ENCODE measurements around the gene TAF4B. TPM values are rescaled to one million over a fixed set of nuclear protein-coding genes. Genes with fewer than 3 reads are reported as not detected.

TAF4B gene
- total and polyA plus RNA-seq, 9 of the 15 experiments (the other 6 are each of a cell fraction or from before 2014, with no cell fraction given) = 4.5 to 25.3 (median 20.5) TPM

DNA sequence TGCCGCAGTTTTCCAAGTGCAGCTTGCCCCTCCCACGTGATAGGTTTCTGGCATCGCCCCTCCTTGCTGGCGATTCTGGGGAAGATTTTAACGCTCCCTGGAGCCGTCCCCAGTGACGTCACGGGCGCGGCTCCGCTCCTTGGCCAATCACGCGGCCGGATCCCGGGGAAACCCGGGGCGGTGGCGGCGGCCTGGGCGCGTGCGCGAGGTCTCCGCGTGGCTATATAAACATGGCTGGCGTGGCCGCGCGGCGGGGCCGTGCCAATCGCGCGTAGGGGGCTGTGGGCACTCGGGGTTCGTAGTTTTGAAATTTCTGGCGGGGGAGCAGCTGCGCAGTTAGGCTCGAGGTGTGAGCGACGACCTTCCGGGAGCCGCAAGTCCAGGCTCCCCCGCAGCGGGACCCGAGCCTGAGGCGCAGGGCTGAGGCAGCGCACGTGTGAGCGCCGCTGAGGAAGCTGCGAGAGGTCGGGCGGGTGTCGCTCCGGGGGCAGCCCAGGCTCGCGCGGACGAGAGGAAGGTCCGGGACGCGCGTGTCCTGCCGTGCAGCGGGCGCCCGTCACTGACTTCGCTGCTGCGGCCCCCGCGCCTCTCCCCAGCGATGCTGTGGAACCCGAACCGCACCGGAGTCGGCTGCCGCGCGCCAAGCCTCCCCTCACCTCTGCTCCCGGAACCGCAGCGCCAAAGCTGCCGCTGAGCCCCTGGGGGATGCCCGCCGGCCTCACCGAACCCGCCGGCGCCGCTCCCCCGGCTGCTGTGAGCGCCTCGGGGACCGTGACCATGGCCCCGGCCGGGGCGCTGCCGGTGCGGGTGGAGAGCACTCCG is at the start of gene TAF4B (continued):
- TF ChIP-seq, protein P1, sequence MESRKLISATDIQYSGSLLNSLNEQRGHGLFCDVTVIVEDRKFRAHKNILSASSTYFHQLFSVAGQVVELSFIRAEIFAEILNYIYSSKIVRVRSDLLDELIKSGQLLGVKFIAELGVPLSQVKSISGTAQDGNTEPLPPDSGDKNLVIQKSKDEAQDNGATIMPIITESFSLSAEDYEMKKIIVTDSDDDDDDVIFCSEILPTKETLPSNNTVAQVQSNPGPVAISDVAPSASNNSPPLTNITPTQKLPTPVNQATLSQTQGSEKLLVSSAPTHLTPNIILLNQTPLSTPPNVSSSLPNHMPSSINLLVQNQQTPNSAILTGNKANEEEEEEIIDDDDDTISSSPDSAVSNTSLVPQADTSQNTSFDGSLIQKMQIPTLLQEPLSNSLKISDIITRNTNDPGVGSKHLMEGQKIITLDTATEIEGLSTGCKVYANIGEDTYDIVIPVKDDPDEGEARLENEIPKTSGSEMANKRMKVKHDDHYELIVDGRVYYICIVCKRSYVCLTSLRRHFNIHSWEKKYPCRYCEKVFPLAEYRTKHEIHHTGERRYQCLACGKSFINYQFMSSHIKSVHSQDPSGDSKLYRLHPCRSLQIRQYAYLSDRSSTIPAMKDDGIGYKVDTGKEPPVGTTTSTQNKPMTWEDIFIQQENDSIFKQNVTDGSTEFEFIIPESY (CRISPR knock-in tag; IDR thresholded peaks at IDR 0.05) = peak; percentile 63; the same call in 1 of the 2 replicates
- TF ChIP-seq, protein P2, sequence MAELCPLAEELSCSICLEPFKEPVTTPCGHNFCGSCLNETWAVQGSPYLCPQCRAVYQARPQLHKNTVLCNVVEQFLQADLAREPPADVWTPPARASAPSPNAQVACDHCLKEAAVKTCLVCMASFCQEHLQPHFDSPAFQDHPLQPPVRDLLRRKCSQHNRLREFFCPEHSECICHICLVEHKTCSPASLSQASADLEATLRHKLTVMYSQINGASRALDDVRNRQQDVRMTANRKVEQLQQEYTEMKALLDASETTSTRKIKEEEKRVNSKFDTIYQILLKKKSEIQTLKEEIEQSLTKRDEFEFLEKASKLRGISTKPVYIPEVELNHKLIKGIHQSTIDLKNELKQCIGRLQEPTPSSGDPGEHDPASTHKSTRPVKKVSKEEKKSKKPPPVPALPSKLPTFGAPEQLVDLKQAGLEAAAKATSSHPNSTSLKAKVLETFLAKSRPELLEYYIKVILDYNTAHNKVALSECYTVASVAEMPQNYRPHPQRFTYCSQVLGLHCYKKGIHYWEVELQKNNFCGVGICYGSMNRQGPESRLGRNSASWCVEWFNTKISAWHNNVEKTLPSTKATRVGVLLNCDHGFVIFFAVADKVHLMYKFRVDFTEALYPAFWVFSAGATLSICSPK (IDR thresholded peaks at IDR 0.05; ENCODE audit: borderline replicate concordance) = no peak
- no peak for TF ChIP-seq U2AF2 (optimal IDR thresholded peaks at IDR 0.05; ENCODE audit: low read depth, low read length)
- peak; percentile 84 for TF ChIP-seq RFX5 (IDR thresholded peaks at IDR 0.05; ENCODE audit: low read depth, low read length)
- TF ChIP-seq, protein P3, sequence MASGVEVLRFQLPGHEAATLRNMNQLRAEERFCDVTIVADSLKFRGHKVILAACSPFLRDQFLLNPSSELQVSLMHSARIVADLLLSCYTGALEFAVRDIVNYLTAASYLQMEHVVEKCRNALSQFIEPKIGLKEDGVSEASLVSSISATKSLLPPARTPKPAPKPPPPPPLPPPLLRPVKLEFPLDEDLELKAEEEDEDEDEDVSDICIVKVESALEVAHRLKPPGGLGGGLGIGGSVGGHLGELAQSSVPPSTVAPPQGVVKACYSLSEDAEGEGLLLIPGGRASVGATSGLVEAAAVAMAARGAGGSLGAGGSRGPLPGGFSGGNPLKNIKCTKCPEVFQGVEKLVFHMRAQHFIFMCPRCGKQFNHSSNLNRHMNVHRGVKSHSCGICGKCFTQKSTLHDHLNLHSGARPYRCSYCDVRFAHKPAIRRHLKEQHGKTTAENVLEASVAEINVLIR (CRISPR knock-in tag; IDR thresholded peaks at IDR 0.05) = peak; percentile 94
- no peak for TF ChIP-seq ZNF696 (CRISPR knock-in tag; conservative IDR thresholded peaks at IDR 0.05)
- TF ChIP-seq, protein P4, sequence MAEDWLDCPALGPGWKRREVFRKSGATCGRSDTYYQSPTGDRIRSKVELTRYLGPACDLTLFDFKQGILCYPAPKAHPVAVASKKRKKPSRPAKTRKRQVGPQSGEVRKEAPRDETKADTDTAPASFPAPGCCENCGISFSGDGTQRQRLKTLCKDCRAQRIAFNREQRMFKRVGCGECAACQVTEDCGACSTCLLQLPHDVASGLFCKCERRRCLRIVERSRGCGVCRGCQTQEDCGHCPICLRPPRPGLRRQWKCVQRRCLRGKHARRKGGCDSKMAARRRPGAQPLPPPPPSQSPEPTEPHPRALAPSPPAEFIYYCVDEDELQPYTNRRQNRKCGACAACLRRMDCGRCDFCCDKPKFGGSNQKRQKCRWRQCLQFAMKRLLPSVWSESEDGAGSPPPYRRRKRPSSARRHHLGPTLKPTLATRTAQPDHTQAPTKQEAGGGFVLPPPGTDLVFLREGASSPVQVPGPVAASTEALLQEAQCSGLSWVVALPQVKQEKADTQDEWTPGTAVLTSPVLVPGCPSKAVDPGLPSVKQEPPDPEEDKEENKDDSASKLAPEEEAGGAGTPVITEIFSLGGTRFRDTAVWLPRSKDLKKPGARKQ (CRISPR knock-in tag; IDR thresholded peaks at IDR 0.05) = no peak
- no peak for TF ChIP-seq HDGF (IDR thresholded peaks at IDR 0.05)
- TF ChIP-seq, protein P5, sequence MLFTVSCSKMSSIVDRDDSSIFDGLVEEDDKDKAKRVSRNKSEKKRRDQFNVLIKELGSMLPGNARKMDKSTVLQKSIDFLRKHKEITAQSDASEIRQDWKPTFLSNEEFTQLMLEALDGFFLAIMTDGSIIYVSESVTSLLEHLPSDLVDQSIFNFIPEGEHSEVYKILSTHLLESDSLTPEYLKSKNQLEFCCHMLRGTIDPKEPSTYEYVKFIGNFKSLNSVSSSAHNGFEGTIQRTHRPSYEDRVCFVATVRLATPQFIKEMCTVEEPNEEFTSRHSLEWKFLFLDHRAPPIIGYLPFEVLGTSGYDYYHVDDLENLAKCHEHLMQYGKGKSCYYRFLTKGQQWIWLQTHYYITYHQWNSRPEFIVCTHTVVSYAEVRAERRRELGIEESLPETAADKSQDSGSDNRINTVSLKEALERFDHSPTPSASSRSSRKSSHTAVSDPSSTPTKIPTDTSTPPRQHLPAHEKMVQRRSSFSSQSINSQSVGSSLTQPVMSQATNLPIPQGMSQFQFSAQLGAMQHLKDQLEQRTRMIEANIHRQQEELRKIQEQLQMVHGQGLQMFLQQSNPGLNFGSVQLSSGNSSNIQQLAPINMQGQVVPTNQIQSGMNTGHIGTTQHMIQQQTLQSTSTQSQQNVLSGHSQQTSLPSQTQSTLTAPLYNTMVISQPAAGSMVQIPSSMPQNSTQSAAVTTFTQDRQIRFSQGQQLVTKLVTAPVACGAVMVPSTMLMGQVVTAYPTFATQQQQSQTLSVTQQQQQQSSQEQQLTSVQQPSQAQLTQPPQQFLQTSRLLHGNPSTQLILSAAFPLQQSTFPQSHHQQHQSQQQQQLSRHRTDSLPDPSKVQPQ (CRISPR knock-in tag; IDR thresholded peaks at IDR 0.05; ENCODE audit: borderline replicate concordance) = peak; percentile 33; the same call in 1 of the 2 replicates
- TF ChIP-seq ZNF584 (CRISPR knock-in tag; IDR thresholded peaks at IDR 0.05; ENCODE audit: low read depth) = no peak
- no peak for TF ChIP-seq ZNF79 (CRISPR knock-in tag; IDR thresholded peaks at IDR 0.05; ENCODE audit: low read depth)
- no peak for TF ChIP-seq ZNF174 (CRISPR knock-in tag; IDR thresholded peaks at IDR 0.05)
- TF ChIP-seq MYC (IDR thresholded peaks at IDR 0.05; ENCODE audit: low read depth, low read length) = peak; percentile 99
- TF ChIP-seq MYC (CRISPR knock-in tag; IDR thresholded peaks at IDR 0.05; ENCODE audit: borderline replicate concordance, low read depth) = peak; percentile 98; the same call in 1 of the 2 replicates
- no peak for TF ChIP-seq ZNF253 (CRISPR knock-in tag; conservative IDR thresholded peaks at IDR 0.05)
- no peak for TF ChIP-seq ZNF274 (IDR thresholded peaks at IDR 0.05; ENCODE audit: borderline replicate concordance, low read depth, low read length)
- no peak for TF ChIP-seq PYGO2 (tag; IDR thresholded peaks at IDR 0.05)
